SK-N-SH treated with all-trans-retinoic acid at 6 μM for 48 hours (cell line): ENCODE results near the gene FAM240B.

Source experiments
- ARNTL ChIP-seq: fragments of 450-650 bp; formaldehyde crosslinking; IDR thresholded peaks from 2 replicates; pipeline ENCODE4 v1.5.0; 2020; ENCODE audit warnings: low read depth, mild to moderate bottlenecking, moderate library complexity, borderline replicate concordance
- CSDC2 ChIP-seq: fragments of 250-450 bp; sonication (Bioruptor Pico); IDR thresholded peaks from 2 replicates; pipeline ENCODE4 v1.5.0; 2020; ENCODE audit warnings: mild to moderate bottlenecking, moderate library complexity
- ISL1 ChIP-seq: fragments of 250-450 bp; sonication (Bioruptor Pico); IDR thresholded peaks from 2 replicates; pipeline ENCODE4 v2.1.2; 2022; ENCODE audit warnings: mild to moderate bottlenecking, moderate library complexity
- SNAI2 ChIP-seq: fragments of 250-450 bp; sonication (Bioruptor Pico); IDR thresholded peaks from 2 replicates; pipeline ENCODE4 v1.5.0; 2020; ENCODE audit warnings: mild to moderate bottlenecking, moderate library complexity
- TCF4 ChIP-seq: fragments of 250-450 bp; sonication (Bioruptor Pico); IDR thresholded peaks from 2 replicates; pipeline ENCODE4 v1.8.0; 2021; ENCODE audit warnings: mild to moderate bottlenecking, moderate library complexity, borderline replicate concordance
- ZFP3 ChIP-seq: fragments of 250-450 bp; sonication (Bioruptor Pico); IDR thresholded peaks from 2 replicates; pipeline ENCODE4 v1.5.0; 2020; ENCODE audit warnings: mild to moderate bottlenecking, moderate library complexity
- ZFP30 ChIP-seq: fragments of 450-650 bp; formaldehyde crosslinking; IDR thresholded peaks from 2 replicates; pipeline ENCODE4 v1.5.0; 2022; ENCODE audit warnings: mild to moderate bottlenecking, moderate library complexity
- ZNF565 ChIP-seq: fragments of 450-650 bp; formaldehyde crosslinking; conservative IDR thresholded peaks from 2 replicates; pipeline ENCODE4 v1.5.0; 2020; ENCODE audit warnings: low read depth, mild to moderate bottlenecking, moderate library complexity
- TF ChIP-seq, protein P1 (sequence below): fragments of 250-450 bp; sonication (Bioruptor Pico); IDR thresholded peaks from 2 replicates; pipeline ENCODE4 v1.5.1; 2021; ENCODE audit warnings: mild to moderate bottlenecking, moderate library complexity
- TF ChIP-seq, protein P2 (sequence below): fragments of 250-450 bp; sonication (Bioruptor Pico); IDR thresholded peaks from 2 replicates; pipeline ENCODE4 v1.5.1; 2020; ENCODE audit warnings: low read depth, mild to moderate bottlenecking, moderate library complexity
- TF ChIP-seq, protein P3 (sequence below): fragments of 250-450 bp; sonication (Bioruptor Pico); IDR thresholded peaks from 2 replicates; pipeline ENCODE4 v1.8.0; 2020; ENCODE audit warnings: mild to moderate bottlenecking, moderate library complexity, borderline replicate concordance

DNA sequence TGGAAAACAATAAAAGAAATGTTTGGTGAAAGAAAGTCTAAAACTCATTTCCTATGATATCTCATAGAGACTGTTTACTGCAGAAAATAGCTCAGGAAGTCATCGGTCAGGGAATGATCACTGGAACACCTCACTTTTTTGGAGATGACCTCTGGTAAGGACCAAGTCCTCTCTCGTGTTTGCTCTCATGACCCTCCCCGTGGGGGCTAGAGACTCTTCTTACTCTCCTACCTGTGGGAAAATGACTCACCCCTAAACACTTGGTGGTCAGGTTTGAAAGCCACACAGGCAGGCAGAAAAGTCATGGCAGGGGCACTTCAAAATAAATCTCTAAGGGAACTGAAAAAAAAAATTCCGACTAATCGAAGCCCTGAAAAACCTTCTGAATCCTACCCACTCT lies 48.2 kb downstream of the FAM240B start:
- TF ChIP-seq TCF4 (CRISPR knock-in tag) = no peak
- TF ChIP-seq, protein P1, sequence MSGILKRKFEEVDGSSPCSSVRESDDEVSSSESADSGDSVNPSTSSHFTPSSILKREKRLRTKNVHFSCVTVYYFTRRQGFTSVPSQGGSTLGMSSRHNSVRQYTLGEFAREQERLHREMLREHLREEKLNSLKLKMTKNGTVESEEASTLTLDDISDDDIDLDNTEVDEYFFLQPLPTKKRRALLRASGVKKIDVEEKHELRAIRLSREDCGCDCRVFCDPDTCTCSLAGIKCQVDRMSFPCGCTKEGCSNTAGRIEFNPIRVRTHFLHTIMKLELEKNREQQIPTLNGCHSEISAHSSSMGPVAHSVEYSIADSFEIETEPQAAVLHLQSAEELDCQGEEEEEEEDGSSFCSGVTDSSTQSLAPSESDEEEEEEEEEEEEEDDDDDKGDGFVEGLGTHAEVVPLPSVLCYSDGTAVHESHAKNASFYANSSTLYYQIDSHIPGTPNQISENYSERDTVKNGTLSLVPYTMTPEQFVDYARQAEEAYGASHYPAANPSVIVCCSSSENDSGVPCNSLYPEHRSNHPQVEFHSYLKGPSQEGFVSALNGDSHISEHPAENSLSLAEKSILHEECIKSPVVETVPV (CRISPR knock-in tag) = no peak
- no peak for TF ChIP-seq SNAI2 (CRISPR knock-in tag)
- TF ChIP-seq CSDC2 = no peak
- no peak for TF ChIP-seq ZFP3 (CRISPR knock-in tag)
- TF ChIP-seq ZNF565 (CRISPR knock-in tag) = no peak
- no peak for TF ChIP-seq ZFP30 (CRISPR knock-in tag)
- TF ChIP-seq, protein P2, sequence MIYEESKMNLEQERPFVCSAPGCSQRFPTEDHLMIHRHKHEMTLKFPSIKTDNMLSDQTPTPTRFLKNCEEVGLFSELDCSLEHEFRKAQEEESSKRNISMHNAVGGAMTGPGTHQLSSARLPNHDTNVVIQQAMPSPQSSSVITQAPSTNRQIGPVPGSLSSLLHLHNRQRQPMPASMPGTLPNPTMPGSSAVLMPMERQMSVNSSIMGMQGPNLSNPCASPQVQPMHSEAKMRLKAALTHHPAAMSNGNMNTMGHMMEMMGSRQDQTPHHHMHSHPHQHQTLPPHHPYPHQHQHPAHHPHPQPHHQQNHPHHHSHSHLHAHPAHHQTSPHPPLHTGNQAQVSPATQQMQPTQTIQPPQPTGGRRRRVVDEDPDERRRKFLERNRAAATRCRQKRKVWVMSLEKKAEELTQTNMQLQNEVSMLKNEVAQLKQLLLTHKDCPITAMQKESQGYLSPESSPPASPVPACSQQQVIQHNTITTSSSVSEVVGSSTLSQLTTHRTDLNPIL (CRISPR knock-in tag) = no peak
- no peak for TF ChIP-seq ARNTL (CRISPR knock-in tag)
- TF ChIP-seq, protein P3, sequence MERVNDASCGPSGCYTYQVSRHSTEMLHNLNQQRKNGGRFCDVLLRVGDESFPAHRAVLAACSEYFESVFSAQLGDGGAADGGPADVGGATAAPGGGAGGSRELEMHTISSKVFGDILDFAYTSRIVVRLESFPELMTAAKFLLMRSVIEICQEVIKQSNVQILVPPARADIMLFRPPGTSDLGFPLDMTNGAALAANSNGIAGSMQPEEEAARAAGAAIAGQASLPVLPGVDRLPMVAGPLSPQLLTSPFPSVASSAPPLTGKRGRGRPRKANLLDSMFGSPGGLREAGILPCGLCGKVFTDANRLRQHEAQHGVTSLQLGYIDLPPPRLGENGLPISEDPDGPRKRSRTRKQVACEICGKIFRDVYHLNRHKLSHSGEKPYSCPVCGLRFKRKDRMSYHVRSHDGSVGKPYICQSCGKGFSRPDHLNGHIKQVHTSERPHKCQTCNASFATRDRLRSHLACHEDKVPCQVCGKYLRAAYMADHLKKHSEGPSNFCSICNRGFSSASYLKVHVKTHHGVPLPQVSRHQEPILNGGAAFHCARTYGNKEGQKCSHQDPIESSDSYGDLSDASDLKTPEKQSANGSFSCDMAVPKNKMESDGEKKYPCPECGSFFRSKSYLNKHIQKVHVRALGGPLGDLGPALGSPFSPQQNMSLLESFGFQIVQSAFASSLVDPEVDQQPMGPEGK = no peak
- TF ChIP-seq ISL1 (CRISPR knock-in tag) = no peak
